ENCODE data around the gene TIGD2.

TIGD2 gene

DNA sequence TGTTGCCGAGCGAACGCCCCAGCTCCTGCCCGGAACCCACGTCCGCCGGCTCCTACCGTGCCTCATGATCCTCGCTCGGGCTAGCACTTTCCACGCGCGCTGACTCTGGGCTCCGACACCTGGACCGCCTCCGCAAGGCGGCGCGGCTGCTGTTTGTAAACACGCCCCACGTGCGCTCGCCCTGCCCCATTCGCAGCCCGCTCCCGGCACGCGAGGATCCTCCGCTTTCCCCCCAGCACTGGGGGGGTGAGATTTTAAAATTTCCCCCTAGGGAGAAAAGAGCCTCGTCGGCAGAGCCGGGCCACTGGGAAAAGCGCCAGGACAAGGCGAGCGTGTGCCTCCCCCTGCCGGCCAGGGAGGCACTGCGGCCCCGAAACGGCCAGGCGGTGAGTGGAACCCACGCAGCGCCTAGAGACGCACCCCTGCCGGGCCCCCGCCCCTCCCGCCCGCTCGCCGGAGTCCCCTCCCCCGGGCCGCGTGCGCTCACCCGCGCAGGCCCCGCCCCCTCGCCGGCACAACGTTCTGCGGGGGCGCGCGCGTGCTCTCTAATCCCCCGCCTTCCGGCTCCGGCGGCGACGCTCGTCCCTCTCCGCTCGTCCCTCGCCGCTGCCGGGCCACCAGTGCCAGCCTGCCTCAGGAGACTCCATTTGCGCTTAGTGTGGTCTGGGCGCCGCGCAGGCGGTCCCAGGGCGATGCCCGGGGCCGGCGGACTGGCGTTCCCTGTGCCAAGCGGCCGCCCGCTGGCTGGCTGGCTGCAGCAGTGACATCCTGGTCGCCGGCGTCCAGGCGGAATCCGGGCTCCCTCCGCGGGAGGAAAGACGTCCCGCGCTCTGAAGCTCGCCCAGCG lies at the start of gene TIGD2:
Gene TIGD2, plus strand, starts transcription at position 548 of the 847 bp plus-strand sequence. CDS start 1,442 bp downstream, outside the sequence.
- DNase-seq = peak; percentile 94

DNA sequence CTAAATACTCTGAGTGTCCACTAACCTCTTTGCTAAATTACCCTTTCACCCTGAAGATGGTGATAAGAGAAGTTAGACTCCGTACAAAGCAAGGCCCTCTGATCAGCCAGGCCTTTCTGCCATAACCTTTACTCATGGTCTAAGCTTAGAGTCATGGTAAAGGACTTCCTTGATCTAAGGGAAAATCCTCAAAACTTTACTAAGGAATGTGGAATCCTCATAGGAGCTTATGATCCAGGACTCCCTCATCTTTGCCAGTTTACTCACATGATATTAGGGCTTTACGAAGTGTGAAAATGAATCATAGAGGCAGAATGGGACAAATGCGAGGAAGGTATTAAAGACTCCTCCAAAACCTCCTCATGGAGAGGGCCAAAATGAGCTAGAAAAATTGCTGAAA lies 46.5 kb upstream of the TIGD2 start:
- DNase-seq = no peak

DNA sequence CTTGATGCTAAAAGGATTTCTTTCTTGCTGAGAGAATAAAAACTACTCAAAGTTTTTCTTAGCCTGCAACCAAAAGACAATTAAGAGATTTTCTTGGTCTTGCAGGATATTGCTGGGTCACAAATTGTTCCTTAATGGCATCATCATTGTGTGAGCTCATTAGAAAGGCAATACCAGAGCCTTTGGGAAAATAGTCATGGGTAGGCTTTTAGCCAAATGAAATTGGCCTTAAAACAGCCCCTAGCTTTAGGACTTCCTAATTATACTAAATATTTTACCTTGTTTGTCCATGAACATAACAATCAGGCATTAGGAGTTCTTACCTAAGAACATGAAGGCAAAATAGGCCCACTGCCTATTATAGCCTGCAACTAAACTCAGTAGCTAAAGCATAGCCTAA lies 43.9 kb upstream of the TIGD2 start:
- no peak for DNase-seq

DNA sequence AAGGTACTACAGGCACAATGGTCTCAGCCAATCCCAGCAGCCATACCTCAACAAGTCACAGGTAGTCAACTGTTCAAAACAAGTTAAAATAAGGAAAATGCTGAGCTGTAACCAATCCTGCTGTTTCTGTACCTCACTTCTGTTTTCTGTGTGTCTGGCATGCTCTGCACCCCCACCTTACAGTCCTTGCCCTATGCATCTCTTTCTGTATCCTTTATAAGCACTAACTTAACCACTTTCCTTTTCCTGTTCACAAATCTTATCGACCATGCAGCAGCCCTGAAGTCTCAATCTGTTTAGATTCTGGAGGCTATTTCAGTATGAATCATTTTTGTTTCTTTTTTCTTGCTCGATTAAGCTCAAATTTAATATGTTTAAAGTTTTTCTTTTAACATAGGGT lies 41.9 kb upstream of the TIGD2 start:
- no peak for DNase-seq

DNA sequence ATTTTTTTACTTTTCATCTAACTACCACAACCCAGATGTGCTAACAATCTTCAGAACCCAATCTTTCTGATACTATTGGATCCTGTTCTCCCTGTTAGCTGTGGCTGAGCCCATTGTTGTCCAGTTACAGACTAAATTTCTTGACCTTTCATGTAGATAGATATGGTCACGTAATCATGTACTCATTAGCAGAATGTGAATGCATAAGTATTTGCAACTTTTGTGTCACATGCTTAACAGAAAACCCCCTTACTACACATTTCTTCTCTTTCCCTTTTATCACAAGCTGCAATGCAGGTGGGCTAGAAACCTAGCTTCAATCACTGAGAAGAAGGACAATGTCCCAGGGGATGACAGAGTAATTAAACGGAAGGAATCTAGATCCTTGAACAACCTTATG lies 41.3 kb upstream of the TIGD2 start:
- no peak for DNase-seq

DNA sequence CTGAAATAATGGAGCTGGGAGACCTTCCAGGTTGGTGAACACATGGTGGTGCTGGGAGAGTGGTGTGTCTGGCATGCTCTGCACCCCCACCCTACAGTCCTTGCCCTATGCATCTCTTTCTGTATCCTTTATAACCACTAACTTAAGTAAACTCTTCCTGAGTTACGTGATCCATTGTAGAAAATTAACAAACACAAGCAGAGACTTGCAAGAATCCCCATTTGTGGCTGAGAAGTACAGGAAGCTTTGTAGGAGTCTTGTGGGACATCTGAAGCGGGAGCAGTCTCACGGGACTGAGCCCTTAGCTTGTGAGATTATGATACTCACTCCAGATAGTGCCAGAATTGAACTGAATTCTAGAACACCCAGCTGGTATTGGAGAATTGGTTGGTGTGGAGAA lies 40.0 kb upstream of the TIGD2 start:
- no peak for DNase-seq

DNA sequence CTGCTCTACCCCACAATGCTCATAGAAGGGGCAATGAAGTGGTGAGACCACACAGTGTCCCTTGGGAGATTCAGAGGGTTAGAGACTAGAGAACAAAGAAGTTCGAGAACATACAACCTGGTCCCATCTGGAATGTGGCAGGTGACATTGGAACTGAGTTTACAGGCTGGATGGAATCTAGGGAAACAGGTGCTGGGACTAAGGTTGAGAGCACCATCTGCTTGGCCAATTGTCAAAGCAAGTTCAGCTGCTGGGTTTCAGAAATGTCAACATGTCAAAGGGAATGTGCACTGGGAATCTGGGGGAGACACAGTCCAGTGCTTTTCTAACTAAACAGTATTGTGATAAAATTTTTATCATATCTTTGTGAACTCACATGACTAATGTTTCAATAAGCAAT lies 38.4 kb upstream of the TIGD2 start:
- peak; percentile 7 for DNase-seq

DNA sequence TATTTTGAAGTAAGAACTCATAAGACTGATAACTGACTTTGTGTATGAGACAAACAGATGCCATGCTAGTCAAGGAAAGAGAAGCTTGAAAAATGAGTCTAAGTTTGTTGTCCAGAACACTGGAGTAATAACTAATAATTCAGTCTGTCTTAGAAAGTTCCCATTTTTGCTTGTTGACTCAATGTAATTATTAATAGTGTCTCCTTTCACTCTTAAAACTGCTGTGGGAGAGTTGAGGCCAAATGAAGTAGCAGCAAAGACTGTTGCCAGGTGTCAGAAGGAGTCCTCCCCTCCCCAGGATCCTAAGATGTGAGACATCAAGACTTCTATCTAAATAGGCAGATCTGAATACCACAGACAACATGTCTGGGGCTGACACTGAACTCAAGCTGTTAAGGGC lies 33.6 kb upstream of the TIGD2 start:
- DNase-seq = no peak

DNA sequence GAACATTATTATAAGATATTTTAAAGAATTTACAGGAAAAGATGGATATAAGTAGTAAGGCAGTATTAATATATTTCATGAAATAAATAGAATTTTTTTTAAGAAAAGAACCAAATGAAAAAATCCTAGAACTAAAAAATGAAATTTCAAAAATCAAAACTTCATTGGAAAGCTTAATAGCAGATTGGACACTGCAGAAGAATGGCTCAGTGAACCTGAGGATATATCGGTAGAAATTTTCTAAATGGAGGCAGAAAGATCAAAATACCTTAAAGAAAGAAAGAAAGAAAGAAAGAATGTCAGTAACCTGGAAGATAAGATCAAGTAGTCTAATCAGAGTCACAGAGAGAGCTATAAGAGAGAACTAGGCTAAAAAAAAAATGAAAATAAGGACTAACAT lies 33.0 kb upstream of the TIGD2 start:
- DNase-seq = no peak

DNA sequence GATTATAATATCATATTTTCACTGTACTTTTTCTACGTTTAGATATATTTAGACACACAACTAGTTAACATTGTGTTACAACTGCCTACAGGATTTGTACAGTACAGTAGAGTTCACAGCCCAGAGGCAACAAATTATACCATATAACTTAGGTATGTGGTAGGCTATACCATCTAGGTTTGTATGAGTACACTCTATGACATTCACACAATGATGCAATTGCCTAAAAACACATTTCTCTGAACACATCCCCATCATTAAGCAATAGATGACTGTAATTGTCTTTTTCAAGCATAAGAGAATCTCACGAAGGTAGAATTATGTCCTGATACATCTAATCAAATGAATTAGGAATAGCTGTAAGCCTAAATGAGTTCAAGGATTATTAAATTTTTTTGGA lies 12.3 kb upstream of the TIGD2 start:
- no peak for DNase-seq

DNA sequence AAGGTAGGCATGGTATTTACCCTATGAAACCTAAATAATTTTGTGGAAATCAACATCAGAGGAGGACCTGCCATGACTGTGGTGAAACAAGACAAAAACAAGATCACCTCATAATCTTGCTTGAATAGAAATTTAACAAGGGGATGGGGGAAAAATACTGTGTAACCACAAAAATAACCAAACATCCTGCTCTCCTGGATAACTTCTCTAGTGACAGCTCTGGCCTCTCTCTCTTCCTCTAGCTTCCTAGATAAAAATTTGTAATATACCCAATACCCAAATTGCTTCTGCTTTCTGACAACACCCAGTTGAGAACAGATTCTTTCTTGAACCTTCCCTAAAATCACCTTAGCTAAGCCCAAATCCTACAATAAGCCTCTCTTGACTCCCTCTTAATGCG lies 11.9 kb upstream of the TIGD2 start:
- no peak for DNase-seq

DNA sequence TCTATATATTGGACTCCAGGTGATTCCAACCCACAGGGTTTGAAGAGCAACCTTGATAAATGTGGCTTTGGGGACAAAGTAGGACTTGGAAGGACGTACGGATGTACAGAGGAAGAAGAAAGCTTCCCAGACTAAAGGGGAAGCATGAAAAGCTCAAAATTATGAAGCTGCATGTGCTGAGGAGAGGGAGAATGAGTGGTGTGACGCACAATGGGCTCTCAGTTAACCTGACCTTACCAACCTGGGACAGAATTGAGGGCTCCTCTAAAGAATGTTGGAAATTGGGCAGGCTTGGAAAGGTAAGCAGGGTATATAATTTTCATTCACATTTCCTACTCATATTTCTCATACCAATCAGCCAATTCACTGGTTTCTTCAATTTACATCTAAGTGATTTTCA lies 10.5 kb upstream of the TIGD2 start:
- no peak for DNase-seq

DNA sequence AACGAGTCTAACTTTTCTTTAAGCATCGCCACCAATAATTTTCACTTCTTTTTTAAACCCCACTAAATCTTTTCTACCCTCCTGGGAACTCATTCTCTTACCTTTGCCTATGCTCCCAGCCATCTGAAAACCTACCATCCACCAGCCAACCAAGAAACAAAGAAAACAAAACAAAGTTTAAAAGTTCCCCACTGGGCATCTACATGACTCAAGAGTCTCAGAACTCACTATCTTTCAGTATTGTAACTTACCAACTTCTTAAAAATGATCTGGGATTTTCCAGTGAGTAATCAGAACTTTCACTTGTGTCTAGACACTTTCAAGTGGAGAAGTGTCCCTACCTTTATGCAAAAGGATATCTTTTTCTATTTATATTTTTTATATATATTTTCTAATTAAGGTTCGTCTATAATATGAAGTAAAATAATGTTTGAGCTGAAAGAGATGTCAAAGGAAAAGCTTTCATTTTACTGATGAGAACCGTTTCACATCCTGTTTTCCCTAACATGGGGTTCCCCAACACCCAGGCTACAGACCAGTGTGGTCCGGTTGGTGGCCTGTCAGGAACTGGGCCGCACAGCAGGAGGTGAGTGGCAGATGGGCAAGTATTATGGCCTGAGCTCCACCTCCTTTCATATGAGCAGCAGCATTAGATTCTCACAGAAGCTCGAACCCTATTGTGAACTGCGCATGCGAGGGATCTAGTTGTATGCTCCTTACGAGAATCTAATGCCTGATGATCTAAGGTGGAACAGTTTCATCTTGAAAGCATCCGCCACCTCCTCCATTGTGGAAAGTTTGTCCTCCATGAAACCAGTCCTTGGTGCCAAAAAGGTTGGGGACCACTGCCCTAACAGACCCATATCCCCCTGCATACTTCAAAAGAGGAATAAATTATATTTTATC lies 9.8 kb upstream of the TIGD2 start:
- no peak for DNase-seq

DNA sequence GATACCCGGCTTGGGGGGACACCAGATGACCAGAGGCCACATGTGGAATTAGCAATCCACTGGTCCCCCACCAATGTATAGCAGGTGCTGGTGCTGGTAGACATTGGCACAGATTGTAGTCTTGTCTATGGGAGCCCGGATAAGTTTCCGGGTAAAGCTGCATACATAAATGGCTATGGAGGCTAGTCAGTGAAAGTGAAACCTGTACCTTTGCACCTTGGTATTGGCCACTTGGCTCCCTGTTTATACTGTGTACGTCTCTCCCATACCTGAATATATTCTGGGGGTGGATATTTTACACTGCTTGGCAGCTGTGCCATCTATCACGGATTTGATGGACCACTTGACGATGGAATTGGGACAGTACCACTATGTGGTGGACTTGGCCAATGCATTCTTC lies 5.6 kb upstream of the TIGD2 start:
- no peak for DNase-seq

DNA sequence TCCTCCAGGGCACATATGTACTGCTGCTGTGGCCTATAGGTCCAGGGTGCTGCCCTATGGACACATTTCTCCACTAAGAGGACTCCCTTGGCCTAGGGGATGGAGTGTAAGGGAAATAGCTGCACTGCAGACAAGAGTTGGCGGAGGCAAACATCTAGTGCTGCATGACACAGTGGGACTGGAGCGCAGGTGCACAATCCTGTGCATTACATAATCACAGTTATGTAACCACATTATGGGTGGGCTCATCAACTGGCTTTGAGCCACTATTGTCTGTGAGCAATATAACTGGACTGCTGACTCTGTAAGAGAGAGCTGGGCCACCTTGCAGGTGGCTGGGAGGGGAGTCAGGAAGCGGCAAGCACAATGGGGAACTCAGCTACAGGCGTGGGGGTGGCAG lies 3.2 kb upstream of the TIGD2 start:
- peak; percentile 12 for DNase-seq

DNA sequence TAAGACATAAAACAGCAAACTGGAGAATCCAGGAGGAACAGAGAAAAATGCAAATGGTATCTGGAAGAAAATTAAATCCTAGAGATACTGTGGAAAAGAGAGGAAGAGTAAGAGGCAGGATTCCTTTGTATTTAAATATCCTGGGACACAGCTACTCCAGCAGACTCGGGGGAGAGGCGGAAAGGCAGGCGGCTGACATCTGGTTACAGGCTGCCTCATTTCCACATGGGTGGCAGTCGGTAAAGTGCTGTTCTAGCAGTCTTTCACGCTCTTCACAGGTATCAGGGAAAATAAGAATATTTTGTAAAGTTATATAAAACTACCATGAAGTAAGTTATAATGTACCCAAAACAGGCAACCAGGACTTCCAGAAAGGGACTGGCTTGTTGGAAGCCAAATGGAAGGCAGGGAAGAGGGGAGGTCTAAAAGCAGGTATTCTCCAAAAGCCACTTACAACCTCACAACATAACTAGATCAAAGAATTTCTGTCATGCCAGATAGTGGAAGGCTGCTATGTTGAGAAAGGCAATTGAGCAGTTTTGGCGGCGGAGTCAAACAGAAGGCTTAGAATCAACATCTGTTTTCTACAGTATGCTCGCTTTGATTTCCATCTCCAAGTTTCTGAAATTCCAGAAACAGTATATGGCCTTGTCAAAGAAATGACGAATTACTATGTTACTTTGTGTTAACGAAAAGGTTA lies 1.3 kb upstream of the TIGD2 start:
- DNase-seq = peak; percentile 40

DNA sequence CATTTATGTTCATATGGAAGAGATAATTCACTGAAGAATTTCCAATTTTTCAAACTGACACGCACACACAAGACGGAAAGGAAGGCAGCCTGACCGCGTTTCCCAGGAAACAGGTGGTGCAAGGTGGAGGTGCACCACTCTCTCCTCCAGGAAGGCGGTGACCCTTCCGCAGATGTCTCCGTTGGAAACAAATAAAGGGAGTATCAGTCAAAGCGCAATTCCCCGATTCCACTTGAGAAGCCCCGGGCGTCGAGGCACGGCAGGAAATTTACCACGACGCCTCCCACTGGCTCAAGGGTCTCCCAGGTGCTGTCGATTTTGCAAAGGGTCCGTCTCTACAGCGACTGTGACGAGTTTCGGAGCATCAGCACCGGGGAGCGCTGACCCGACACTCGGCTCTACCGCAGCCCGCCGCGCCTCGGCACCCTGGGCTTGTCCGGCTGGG lies 770 bp upstream of the TIGD2 start:
- DNase-seq = peak; percentile 77

DNA sequence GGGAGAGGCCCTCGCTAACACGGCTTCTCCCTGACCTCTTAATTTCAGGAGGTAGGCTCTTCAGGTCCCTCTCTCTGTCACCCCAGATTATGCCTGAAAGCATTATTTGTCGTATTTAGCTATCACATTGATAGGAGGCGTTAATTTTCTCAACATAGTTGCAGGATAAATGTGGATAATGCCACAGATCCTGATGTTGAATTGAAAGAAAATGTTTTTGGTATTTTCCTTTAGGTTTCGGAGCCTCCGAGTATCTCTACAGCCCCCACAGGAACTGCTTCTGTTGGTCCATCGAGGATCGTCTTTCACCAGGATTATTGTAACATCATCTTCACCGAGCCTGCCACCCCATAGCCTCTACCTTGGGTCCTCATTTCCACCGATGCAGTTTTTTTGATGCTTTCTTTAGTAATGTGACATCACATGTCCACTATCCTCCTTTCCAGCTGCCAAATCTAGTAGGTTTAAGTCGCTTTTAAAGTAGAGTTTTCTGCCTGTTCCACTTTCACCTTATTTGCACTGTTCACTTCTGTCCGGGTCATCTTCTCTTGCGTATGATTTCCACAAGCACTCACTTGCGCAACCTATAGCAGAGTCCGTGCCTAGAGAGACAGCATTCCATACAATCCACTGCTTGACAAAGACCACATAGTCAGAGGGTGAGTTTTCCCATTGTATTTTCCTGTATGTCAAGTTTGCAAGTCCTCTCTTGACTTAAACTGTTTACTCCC lies 665 bp downstream of the TIGD2 start:
- DNase-seq = peak; percentile 11

DNA sequence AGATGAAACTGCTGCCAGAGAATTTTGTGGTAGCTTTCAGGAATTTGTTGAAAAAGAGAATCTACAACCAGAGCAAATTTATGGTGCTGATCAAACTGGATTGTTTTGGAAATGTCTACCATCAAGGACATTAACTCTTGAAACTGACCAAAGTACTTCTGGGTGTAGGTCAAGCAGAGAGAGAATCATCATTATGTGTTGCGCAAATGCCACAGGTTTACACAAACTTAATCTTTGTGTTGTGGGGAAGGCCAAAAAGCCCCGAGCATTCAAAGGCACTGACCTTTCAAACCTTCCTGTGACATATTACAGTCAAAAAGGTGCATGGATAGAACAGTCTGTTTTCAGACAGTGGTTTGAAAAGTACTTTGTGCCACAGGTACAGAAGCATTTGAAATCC lies 2.1 kb downstream of the TIGD2 start:
- no peak for DNase-seq

DNA sequence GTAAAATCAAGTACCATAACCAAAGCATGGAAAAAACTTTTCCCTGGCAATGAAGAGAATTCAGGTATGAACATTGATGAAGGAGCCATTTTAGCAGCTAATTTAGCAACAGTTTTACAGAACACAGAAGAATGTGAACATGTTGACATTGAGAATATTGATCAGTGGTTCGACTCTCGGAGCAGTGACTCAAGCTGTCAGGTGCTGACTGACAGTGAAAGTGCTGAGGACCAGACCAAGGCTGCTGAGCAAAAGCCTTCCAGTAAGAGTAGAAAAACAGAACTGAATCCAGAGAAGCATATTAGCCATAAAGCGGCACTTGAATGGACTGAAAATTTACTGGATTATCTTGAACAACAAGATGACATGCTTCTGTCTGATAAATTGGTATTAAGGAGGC lies 2.8 kb downstream of the TIGD2 start:
- DNase-seq = no peak

DNA sequence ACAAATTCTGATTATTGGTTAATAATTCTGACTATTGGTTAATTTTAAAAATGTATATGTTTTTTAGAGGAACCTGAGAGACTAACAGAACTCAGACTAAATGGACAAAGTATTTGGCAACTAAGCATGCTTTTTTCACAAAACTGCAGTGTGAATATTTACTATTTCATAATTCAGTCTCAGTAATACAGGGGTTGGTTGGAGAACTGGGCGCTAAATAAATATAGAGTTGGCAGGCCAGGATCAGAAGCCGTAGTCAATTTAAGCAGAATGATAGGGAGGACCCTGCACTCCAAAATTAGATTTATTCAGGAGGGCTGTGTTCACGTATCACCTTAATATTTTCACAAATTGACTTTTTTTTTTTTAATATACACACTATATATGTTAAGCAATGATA lies 5.8 kb downstream of the TIGD2 start:
- DNase-seq = no peak

DNA sequence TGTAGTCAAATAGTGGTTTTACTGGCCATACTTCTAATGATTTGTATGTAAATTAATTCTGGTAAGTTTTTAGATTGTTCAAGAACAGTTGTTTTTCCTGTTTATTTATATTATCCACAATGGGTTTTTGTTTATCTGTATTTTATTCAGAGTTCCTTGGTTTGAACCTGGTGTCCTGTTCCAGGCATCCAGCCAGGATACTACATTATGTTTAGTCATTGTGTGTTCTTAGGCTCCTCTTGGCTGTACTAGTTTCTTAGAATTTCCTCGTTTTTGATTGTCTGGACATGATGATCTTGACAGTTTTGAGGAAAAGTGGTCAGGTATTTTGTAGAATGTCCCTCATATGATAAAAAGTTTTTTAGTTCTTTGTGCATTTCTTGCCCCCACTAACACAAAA lies 7.8 kb downstream of the TIGD2 start:
- no peak for DNase-seq

DNA sequence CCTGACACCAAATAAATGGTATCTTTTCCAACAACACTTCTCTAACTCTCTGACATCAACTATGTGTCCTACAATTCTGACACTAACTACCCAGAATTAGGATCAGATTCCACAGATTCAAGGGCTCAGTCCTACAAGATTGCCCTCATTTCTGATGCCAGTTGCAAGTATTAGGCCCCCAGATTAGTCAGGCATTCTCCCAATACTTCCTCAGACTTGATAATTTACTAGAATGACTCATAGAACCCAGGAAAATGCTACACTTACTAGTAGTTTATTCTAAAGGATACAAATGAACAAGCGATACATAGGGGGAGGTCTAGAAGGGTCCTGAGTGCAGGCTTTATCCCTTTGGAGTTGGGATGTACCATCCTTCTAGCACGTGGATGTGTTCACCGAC lies 8.5 kb downstream of the TIGD2 start:
- no peak for DNase-seq
